Measurements from ENCODE around the gene KCNQ1OT1.

KCNQ1OT1 gene

GRCh38 chr11:2707736-2708135, 7.9 kb upstream of the KCNQ1OT1 start:
- Histone ChIP-seq H3K36me3 (ENCODE audit: insufficient read depth, low read length) (no peaks in the 10 kb centered on the region), H3K9ac (ENCODE audit: low read depth, low read length) (no peak overlapping the region), H3K4me1 (ENCODE audit: insufficient read depth, low read length) (peaks cover 10% of the 10 kb centered on the region; the same call in 1 of the 2 replicates), H3K9me3 (ENCODE audit: control insufficient read depth, insufficient read depth, low read length) (peaks cover 13% of the 10 kb centered on the region)

GRCh38 chr11:2706321-2706720, 6.5 kb upstream of the KCNQ1OT1 start:
- peaks cover 10% of the 10 kb centered on the region for H3K4me1 ChIP-seq (ENCODE audit: insufficient read depth, low read length)
- H3K9me3 ChIP-seq (ENCODE audit: control insufficient read depth, insufficient read depth, low read length) = peaks cover 13% of the 10 kb centered on the region
- H3K9ac ChIP-seq (ENCODE audit: low read depth, low read length) = no peak overlapping the region
- H3K36me3 ChIP-seq (ENCODE audit: insufficient read depth, low read length) = no peaks in the 10 kb centered on the region

GRCh38 chr11:2704896-2705606, 5.3 kb upstream of the KCNQ1OT1 start:
- peaks cover 9% of the 10 kb centered on the region for H3K9me3 ChIP-seq (ENCODE audit: control insufficient read depth, insufficient read depth, low read length)
- no peaks in the 10 kb centered on the region for H3K36me3 ChIP-seq (ENCODE audit: insufficient read depth, low read length)
- H3K4me1 ChIP-seq (ENCODE audit: insufficient read depth, low read length) = peaks cover 10% of the 10 kb centered on the region
- H3K9ac ChIP-seq (ENCODE audit: low read depth, low read length) = no peak overlapping the region

GRCh38 chr11:2704356-2704755, 4.6 kb upstream of the KCNQ1OT1 start:
- Histone ChIP-seq H3K36me3 (ENCODE audit: insufficient read depth, low read length) (no peaks in the 10 kb centered on the region), H3K9me3 (ENCODE audit: control insufficient read depth, insufficient read depth, low read length) (peaks cover 9% of the 10 kb centered on the region), H3K4me1 (ENCODE audit: insufficient read depth, low read length) (peaks cover 10% of the 10 kb centered on the region), H3K9ac (ENCODE audit: low read depth, low read length) (no peak overlapping the region)

DNA sequence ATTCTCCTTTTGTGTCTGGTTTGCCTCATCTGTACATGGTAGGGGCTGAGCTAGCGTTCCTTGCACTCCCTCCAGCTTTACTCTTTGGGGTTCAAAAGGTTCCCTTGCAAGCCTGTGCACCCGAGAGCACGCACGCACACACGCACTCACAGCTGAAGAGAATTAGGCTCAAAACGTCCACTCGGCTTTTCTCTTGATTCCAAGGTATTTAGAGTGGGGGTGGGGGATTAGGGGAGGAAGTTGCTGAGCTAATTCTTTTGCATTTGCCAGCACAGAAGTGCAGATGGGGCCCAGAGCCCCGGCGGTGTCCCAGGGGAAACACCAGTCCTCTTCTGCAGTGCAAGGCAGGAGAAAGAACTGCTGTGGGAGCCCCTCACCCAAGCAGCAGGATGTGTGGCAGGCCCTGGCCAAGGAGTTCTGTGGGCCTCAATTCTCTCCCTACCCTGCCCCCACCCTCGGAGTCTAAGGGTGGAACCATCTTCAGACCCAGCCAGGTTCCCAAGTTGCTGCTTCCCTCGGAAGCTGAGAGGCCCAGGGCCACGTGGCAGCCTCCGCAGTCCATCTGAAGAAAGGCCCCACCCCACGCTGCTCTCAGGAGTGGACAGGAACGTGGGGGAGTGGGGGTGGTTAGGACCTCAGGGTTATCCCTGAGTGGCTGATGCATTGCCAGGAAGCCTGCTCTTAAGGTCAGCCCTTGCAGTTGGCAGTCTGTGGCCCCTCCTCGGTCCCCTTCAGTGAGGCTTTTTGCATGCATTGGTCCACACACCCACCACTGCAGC, 3.8 kb upstream of the KCNQ1OT1 start:
- Histone ChIP-seq H3K9ac (ENCODE audit: low read depth, low read length) (no peak overlapping the region), H3K36me3 (ENCODE audit: insufficient read depth, low read length) (no peaks in the 10 kb centered on the region)

GRCh38 chr11:2702771-2703362, 3.1 kb upstream of the KCNQ1OT1 start:
- peaks cover 9% of the 10 kb centered on the region for H3K9me3 ChIP-seq (ENCODE audit: control insufficient read depth, insufficient read depth, low read length)
- H3K9ac ChIP-seq (ENCODE audit: low read depth, low read length) = no peak overlapping the region
- H3K4me1 ChIP-seq (ENCODE audit: insufficient read depth, low read length) = peaks cover 11% of the 10 kb centered on the region
- no peaks in the 10 kb centered on the region for H3K36me3 ChIP-seq (ENCODE audit: insufficient read depth, low read length)

More for the DNA sequence above, 3.8 kb upstream of the KCNQ1OT1 start:
- Histone ChIP-seq H3K4me1 (ENCODE audit: insufficient read depth, low read length) (peaks cover 10% of the 10 kb centered on the region), H3K9me3 (ENCODE audit: control insufficient read depth, insufficient read depth, low read length) (peaks cover 9% of the 10 kb centered on the region)

DNA sequence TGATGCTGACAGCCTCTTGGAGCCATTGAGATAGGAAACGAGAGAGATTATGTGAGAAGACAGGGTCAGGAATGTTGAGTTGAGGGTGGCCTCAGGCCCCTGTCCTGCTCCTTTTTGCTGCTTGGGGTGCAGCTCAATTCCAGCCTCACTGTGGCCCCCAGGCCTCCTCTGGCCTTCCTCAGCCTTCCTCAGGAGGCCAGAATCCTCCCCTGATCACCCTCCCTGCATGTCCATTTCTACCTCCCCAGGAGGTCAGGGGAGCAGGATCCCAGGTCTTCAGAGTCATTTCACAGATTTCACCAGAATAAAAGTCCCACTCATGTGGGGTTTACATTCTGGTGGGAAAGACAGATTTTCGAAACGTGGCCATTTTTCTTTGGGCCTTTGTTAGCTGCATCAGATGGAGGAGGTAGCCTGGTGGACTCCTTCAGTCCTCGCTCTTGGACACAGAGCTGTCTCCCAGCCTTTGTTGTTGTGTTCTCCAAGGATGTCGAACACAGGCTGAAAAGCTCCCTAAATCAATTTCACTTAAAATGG, 2.2 kb upstream of the KCNQ1OT1 start:
- peaks cover 14% of the 10 kb centered on the region for H3K4me1 ChIP-seq (ENCODE audit: insufficient read depth, low read length)
- H3K9ac ChIP-seq (ENCODE audit: low read depth, low read length) = no peak overlapping the region

DNA sequence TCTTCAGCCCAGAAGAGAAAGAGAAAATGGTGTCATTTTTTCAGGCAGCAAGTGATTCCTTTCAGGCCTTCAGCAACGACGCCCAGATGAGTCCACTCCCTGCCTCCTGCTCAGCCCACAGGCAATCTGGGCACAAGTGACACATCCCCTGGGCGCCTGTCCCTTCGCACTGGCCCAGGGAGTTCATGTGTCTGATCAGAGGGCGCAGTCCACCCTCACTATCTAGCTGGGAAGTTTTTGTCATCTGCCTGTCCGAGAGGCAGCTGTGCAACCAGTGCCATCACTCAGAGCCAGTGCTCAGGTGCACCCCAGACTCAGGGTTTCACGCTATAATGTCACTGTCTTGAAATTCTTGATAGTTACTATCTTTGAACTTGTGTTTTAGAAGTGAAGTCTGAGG, 1.4 kb upstream of the KCNQ1OT1 start:
- Histone ChIP-seq H3K4me1 (ENCODE audit: insufficient read depth, low read length) (peaks cover 14% of the 10 kb centered on the region), H3K9me3 (ENCODE audit: control insufficient read depth, insufficient read depth, low read length) (peaks cover 2% of the 10 kb centered on the region; the same call in 1 of the 2 replicates), H3K9ac (ENCODE audit: low read depth, low read length) (no peak overlapping the region), H3K36me3 (ENCODE audit: insufficient read depth, low read length) (no peaks in the 10 kb centered on the region)

More for the DNA sequence above, 2.2 kb upstream of the KCNQ1OT1 start:
- H3K9me3 ChIP-seq (ENCODE audit: control insufficient read depth, insufficient read depth, low read length) = peaks cover 9% of the 10 kb centered on the region
- H3K36me3 ChIP-seq (ENCODE audit: insufficient read depth, low read length) = no peaks in the 10 kb centered on the region

DNA sequence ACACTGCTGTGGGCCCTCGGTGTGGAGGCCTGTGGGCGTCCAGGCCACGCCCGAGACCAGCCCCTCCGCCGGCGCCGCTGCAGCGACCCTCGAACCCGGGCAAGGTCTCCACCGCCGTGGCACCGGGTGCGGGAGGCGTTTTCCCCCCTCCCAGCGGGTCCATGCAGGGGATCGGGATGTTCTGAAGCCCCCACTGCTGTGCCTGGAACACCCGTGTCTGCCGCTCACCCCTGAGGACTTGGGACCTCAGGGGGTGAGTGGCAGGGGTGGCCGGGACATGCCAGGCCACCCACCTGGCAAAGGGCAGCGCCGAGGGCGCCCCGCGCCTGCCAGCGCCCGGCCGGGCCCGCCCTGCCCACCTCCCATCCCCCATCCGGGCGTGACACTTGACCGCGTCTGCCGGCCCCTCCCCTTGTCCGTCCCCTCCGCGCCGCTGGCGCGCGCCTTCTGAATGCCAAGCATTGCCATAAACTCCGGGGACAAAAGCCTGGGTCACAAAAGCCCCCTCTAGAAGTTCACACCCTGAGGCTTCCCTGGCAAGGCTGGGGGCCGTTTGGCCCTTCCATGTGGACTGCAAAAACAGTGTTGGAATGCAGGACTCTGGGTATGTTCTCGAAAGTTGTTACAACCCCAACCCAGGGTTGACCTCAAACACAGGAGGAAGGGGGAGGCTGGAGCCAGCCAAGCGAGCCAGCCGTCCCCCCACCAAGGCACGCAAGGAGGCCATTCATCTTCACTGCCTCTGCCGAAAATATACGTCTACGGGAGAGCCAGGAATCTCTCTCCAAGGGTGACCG, 819 bp upstream of the KCNQ1OT1 start:
- no peaks in the 10 kb centered on the region for H3K9me3 ChIP-seq (ENCODE audit: control insufficient read depth, insufficient read depth, low read length)
- peak overlapping the region; percentile 45; the same call in 1 of the 2 replicates for H3K9ac ChIP-seq (ENCODE audit: low read depth, low read length)
- no peaks in the 10 kb centered on the region for H3K36me3 ChIP-seq (ENCODE audit: insufficient read depth, low read length)
- peaks cover 16% of the 10 kb centered on the region for H3K4me1 ChIP-seq (ENCODE audit: insufficient read depth, low read length)

DNA sequence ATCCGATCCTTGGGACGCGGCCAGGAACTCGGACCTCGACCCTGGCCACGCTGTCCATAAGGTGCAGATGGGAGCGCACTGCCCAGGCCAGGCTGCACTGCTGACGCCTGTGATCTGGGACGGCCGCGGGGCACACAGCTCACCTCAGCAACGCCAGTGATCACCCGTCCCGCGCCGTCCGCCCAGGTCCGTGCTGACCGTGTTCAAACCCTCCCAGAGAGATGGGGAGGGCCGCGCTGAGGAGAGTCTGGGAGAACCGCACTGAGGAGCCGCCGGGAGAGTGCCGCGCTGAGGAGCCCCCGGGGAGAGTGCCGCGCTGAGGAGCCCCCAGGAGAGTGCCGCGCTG, 636 bp downstream of the KCNQ1OT1 start:
- Histone ChIP-seq H3K9me3 (ENCODE audit: control insufficient read depth, insufficient read depth, low read length) (no peaks in the 10 kb centered on the region), H3K4me1 (ENCODE audit: insufficient read depth, low read length) (peaks cover 30% of the 10 kb centered on the region), H3K36me3 (ENCODE audit: insufficient read depth, low read length) (no peaks in the 10 kb centered on the region), H3K9ac (ENCODE audit: low read depth, low read length) (peak overlapping the region; percentile 61)

GRCh38 chr11:2698386-2699184, 1.2 kb downstream of the KCNQ1OT1 start:
- Histone ChIP-seq H3K9ac (ENCODE audit: low read depth, low read length) (peak overlapping the region; percentile 61), H3K9me3 (ENCODE audit: control insufficient read depth, insufficient read depth, low read length) (no peaks in the 10 kb centered on the region), H3K36me3 (ENCODE audit: insufficient read depth, low read length) (no peaks in the 10 kb centered on the region), H3K4me1 (ENCODE audit: insufficient read depth, low read length) (peaks cover 30% of the 10 kb centered on the region)

DNA sequence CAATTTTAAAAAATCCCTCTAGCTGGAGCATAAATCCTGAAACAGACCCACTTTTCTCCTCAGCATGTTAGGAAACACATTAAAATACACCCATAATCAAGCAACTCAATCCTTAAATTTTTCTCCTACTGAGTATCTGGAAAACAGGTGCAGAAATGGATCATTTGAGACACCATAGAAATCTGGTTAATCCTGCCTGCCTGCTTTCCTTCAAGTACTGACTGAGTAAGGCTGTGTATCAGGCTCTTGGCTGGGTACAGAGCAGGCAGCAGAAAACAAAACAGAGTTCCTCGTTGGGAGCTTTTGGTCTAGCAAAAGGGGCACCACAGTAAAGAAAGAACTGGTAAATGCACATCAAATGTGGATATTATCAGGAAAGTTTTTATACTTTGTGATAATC, 1.9 kb downstream of the KCNQ1OT1 start:
- Histone ChIP-seq H3K9me3 (ENCODE audit: control insufficient read depth, insufficient read depth, low read length) (no peaks in the 10 kb centered on the region), H3K4me1 (ENCODE audit: insufficient read depth, low read length) (peaks cover 30% of the 10 kb centered on the region), H3K9ac (ENCODE audit: low read depth, low read length) (peak overlapping the region; percentile 61; the same call in 1 of the 2 replicates), H3K36me3 (ENCODE audit: insufficient read depth, low read length) (no peaks in the 10 kb centered on the region)

DNA sequence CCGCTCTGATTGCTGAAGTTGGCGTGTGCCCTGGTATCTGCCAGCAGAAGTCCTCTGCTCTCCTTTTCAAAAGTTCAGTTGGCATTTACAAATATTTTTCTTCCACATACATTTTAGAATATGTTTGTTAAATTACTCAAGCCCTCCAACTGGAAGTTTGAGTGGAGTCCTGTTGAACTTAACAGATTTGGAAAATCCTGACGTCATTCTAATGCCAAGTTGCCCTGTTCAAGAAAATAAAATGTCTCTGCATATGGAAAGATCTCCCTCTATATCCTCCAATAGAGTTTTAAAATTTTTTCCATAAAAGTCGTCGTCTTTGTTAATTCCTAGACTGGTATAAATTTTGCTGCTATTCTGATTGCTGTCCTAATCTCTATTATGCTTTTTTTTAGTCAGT, 3.3 kb downstream of the KCNQ1OT1 start:
- Histone ChIP-seq H3K4me1 (ENCODE audit: insufficient read depth, low read length) (peaks cover 44% of the 10 kb centered on the region), H3K9ac (ENCODE audit: low read depth, low read length) (no peak overlapping the region), H3K9me3 (ENCODE audit: control insufficient read depth, insufficient read depth, low read length) (no peaks in the 10 kb centered on the region), H3K36me3 (ENCODE audit: insufficient read depth, low read length) (no peaks in the 10 kb centered on the region)

All from ES-I3 (cell line).